HG03460 (cell line): ENCODE measurements around the gene DOCK6.

Experiments
- ATAC-seq: cut with Tn5 transposase; IDR thresholded peaks from one replicate; pipeline ENCODE4 v1.9.1; 2021; ENCODE audit not compliant: unreplicated experiment

DOCK6 gene

DNA sequence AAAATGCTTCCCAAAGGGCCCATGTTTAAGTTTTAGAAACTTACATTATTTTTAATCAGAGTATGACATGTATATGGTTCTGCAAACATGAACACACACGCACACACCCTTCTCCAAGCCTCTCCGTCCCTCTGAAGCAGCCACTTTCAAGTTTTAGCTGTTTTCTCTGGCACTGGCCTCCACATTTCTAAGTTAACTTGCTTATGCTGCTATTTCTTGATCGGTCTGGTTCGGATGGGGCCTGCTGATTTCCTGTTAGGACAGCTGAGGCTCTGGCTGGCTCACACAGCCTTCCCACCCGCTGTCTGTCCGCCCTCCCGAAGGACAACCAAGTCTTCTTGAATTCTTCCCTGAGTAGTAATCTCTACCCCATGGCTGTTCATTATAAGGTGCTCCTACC, 111.1 kb downstream of the DOCK6 start:
- ATAC-seq: no peak
